Peyer's patch (tissue), 4 donors: ENCODE measurements around the gene INSC.

Source experiments
- CTCF ChIP-seq, 6 experiments: fragments of 450-650 bp in 4 of 6; fragments of 200-600 bp in 2 of 6; sonication (generic) in 1 of 6; IDR thresholded peaks; one replicate each; pipeline ENCODE4 v1.5.1; 2017 to 2019; ENCODE audit warnings: antibody characterized with exemption in 6 of 6, mild to moderate bottlenecking in 3 of 6, moderate library complexity in 1 of 6
- POLR2A ChIP-seq, 2 donors: fragments of 450-650 bp; IDR thresholded peaks; one replicate each; pipeline ENCODE4 v1.5.1; 2017; ENCODE audit warnings: antibody characterized with exemption in 2 of 2, mild to moderate bottlenecking in 2 of 2, moderate library complexity in 2 of 2

- TF ChIP-seq CTCF (IDR thresholded peaks at IDR 0.05) (no peak), POLR2A (IDR thresholded peaks at IDR 0.05) (no peak)
Measured at GRCh38 chr11:15238856-15239255, 124.1 kb downstream of the INSC start.
